HepG2 (cell line): ENCODE measurements around the gene HTR1E. TPM values are rescaled to one million over a fixed set of nuclear protein-coding genes. Genes with fewer than 3 reads are reported as not detected.
"Not testable (repeated sequence)": the region's sequence is repeated elsewhere in the genome, so short reads cannot be mapped to it uniquely, and the experiment has no call there.

Experiments
- ATAC-seq: fragments of 200-7000 bp; cut with Tn5 transposase; 3 replicates; pipeline ENCODE4 v1.9.1; 2020; ENCODE audit warnings: mild to moderate bottlenecking, moderate library complexity
- BruUV-seq: library from RNA; stranded (reverse); fragments of 400-500 nt; replicated peaks from 2 replicates; lab custom pipeline; 2021; lab: Mats Ljungman, UMichigan
- CTCF ChIA-PET: fragments of 300-600 bp; formaldehyde crosslinking; extraction: SDS; loops from one replicate; lab custom pipeline; 2021; ENCODE audit warnings: low total read pairs, inconsistent platforms, low intra/inter-chr PET ratio; lab: Yijun Ruan, JAX
- POLR2A ChIA-PET: fragments of 350-600 bp; sonication (Branson Sonifier 250); formaldehyde crosslinking; loops from one replicate; lab custom pipeline; 2020; ENCODE audit warnings: antibody characterized with exemption, inconsistent platforms; lab: Yijun Ruan, JAX
- DNase-seq: peaks from one replicate; pipeline ENCODE4 v3.0.0-alpha.2; 2015; ENCODE audit warnings: low spot score
- FAIRE-seq: peaks from 3 replicates; lab custom pipeline; 2011; peaks lifted over from hg19 to GRCh38; lab: Jason Lieb, UNC
- H2AFZ ChIP-seq: one replicate; pipeline ENCODE4 v1.6.1; 2011; ENCODE audit warnings: low read length, inconsistent platforms
- H3K27ac ChIP-seq: fragments of 300-600 bp; 3 replicates; pipeline ENCODE4 v1.8.0; 2011; ENCODE audit warnings: mixed run types, mild to moderate bottlenecking, mixed read lengths, low read length, inconsistent platforms; ENCODE audit not compliant: insufficient read depth; ENCODE audit errors: extremely low read length
- H3K27me3 ChIP-seq, 2 experiments: fragments of 200-600 bp in 1 of 2; 2 replicates in 1 of 2; 3 replicates in 1 of 2; pipeline versions ENCODE4 v1.6.0 to v1.8.0; 2011; ENCODE audit warnings: low read length in 2 of 2, mild to moderate bottlenecking in 2 of 2, moderate library complexity in 2 of 2, inconsistent platforms in 1 of 2; ENCODE audit not compliant: insufficient read depth in 2 of 2, control insufficient read depth in 1 of 2
- H3K36me3 ChIP-seq, 2 experiments: fragments of 200-600 bp in 1 of 2; replicated peaks in 1 of 2; 2 replicates in 1 of 2; 3 replicates in 1 of 2; pipeline versions ENCODE4 v1.5.1 to v1.8.0; 2011; ENCODE audit warnings: low read length in 2 of 2, inconsistent platforms in 1 of 2; ENCODE audit not compliant: insufficient read depth in 2 of 2, control insufficient read depth in 1 of 2
- H3K4me1 ChIP-seq: 2 replicates; pipeline ENCODE4 v1.5.1; 2012; ENCODE audit warnings: low read length, inconsistent platforms; ENCODE audit not compliant: insufficient read depth
- H3K4me2 ChIP-seq: 2 replicates; pipeline ENCODE4 v1.6.0; 2011; ENCODE audit warnings: low read depth, low read length, inconsistent platforms
- H3K4me3 ChIP-seq, 3 experiments: fragments of 200-600 bp in 1 of 3; sonication (generic), shearing (Covaris generic) in 1 of 3; replicated peaks in 1 of 3; 2 replicates each; pipeline ENCODE4 v1.5.1; 2011 to 2016; ENCODE audit warnings: low read length in 3 of 3, inconsistent platforms in 2 of 3, low read depth in 2 of 3, mild to moderate bottlenecking in 2 of 3, control low read depth in 1 of 3, mixed read lengths in 1 of 3; ENCODE audit not compliant: insufficient read depth in 1 of 3
- H3K79me2 ChIP-seq: one replicate; pipeline ENCODE4 v1.6.1; 2011; ENCODE audit warnings: low read length, inconsistent platforms; ENCODE audit not compliant: insufficient read depth
- H3K9ac ChIP-seq: 2 replicates; pipeline ENCODE4 v1.6.0; 2011; ENCODE audit warnings: mild to moderate bottlenecking, low read depth, low read length, inconsistent platforms; ENCODE audit not compliant: insufficient read depth
- H3K9me3 ChIP-seq: 2 replicates; pipeline ENCODE4 v1.5.1; 2012; ENCODE audit warnings: mild to moderate bottlenecking, low read length
- H4K20me1 ChIP-seq: 2 replicates; pipeline ENCODE4 v1.6.0; 2011; ENCODE audit warnings: inconsistent platforms, mild to moderate bottlenecking, low read length, moderate library complexity; ENCODE audit not compliant: insufficient read depth
- CEBPG ChIP-seq: IDR thresholded peaks from 2 replicates; pipeline ENCODE4 v1.6.1; 2016
- PLRG1 ChIP-seq: fragments of 450-650 bp; conservative IDR thresholded peaks from 2 replicates; pipeline ENCODE4 v1.6.1; 2016
- WGBS: methylation state at CpG from one replicate; pipeline ENCODE4 v1.1.6; 2017; ENCODE audit warnings: low lambda C conversion rate; 5-methylcytosine and 5-hydroxymethylcytosine counted together
- in situ Hi-C: cut with HindIII; loops from 2 replicates; pipeline ENCODE4 v1.10.0; 2017; ENCODE audit warnings: low pct_unique_long_range_greater_than_20kb; ENCODE audit not compliant: extremely low pct_ligation_motif_present
- intact Hi-C: fragments of 100-400 bp; cut with micrococcal nuclease; formaldehyde crosslinking; loops from one replicate; pipeline ENCODE4 v1.10.0; 2022; ENCODE audit not compliant: unreplicated experiment
- polyA plus RNA-seq, 8 experiments: library from polyadenylated mRNA; depleted of rRNA in 3 of 8; stranded (reverse) in 7 of 8; unstranded in 1 of 8; fragments of >200 nt; fragmentation: Illumina TruSeq in 4 of 8; extraction: Trizol in 4 of 8; gene quantifications; 2 replicates each; pipeline versions ENCODE4 v1.2.1 to v1.2.3, GENCODE V29; 2011 to 2016; ENCODE audit warnings: low read depth in 4 of 8, missing spikeins in 1 of 8, mixed read lengths in 1 of 8; ENCODE audit not compliant: insufficient read depth in 1 of 8
- total RNA-seq, 5 experiments: library from RNA; depleted of rRNA; stranded (reverse); fragments of >200 nt; fragmentation: Illumina TruSeq; extraction: Trizol; gene quantifications; 2 replicates each; pipeline ENCODE4 v1.2.3, GENCODE V29; 2016; ENCODE audit warnings: low read depth in 1 of 5
- TF ChIP-seq, protein P1 (sequence below): IDR thresholded peaks from 2 replicates; pipeline ENCODE4 v1.4.0; 2020; ENCODE audit warnings: mild to moderate bottlenecking, missing genetic modification reagents

Gene HTR1E
- total and polyA plus RNA-seq, 2 of the 13 experiments (the other 11 are each of a cell fraction or from before 2014, with no cell fraction given), result not detected

DNA sequence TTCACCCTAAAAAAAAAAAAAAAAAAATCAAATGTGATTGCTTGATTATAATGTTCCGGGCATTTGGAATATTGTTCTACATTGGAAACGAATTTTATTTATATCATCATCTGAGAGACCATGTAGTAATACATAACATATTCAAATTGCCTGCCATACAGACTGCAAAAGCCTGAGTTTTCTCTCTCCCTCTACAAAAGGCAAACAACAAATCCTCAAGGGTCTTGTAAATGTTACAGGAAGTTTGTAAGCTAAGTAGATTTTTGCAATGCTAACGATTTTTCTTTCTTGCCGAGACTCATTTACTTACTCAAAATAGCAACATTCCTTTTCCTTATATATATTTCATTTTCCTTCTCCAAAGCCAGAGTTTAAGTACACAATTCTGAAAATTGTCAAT lies 49.0 kb upstream of the HTR1E start:
- H3K9ac ChIP-seq, result no peak overlapping the region
- H3K36me3 ChIP-seq, result no peaks in the 10 kb centered on the region
- no peaks in the 10 kb centered on the region for H3K9me3 ChIP-seq
- H4K20me1 ChIP-seq, result no peaks in the 10 kb centered on the region
- ChIA-PET CTCF (no interaction called here), POLR2A (no interaction called here)
- H3K27ac ChIP-seq, result no peak overlapping the region
- no peak overlapping the region for H3K4me2 ChIP-seq
- under 1% methylated on average over 4 of the region's 4 CpGs for WGBS
- no peaks in the 10 kb centered on the region for H3K79me2 ChIP-seq
- no peak for ATAC-seq
- DNase-seq, result no peak
- BruUV-seq, result no TSS peak
- H3K4me3 ChIP-seq, result no peak overlapping the region
- no peak overlapping the region for H2AFZ ChIP-seq
- intact Hi-C loops (no loop called here), in situ Hi-C loops (no loop called here)
- no peak for TF ChIP-seq PLRG1
- TF ChIP-seq, protein P1, sequence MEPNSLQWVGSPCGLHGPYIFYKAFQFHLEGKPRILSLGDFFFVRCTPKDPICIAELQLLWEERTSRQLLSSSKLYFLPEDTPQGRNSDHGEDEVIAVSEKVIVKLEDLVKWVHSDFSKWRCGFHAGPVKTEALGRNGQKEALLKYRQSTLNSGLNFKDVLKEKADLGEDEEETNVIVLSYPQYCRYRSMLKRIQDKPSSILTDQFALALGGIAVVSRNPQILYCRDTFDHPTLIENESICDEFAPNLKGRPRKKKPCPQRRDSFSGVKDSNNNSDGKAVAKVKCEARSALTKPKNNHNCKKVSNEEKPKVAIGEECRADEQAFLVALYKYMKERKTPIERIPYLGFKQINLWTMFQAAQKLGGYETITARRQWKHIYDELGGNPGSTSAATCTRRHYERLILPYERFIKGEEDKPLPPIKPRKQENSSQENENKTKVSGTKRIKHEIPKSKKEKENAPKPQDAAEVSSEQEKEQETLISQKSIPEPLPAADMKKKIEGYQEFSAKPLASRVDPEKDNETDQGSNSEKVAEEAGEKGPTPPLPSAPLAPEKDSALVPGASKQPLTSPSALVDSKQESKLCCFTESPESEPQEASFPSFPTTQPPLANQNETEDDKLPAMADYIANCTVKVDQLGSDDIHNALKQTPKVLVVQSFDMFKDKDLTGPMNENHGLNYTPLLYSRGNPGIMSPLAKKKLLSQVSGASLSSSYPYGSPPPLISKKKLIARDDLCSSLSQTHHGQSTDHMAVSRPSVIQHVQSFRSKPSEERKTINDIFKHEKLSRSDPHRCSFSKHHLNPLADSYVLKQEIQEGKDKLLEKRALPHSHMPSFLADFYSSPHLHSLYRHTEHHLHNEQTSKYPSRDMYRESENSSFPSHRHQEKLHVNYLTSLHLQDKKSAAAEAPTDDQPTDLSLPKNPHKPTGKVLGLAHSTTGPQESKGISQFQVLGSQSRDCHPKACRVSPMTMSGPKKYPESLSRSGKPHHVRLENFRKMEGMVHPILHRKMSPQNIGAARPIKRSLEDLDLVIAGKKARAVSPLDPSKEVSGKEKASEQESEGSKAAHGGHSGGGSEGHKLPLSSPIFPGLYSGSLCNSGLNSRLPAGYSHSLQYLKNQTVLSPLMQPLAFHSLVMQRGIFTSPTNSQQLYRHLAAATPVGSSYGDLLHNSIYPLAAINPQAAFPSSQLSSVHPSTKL (CRISPR knock-in tag), result no peak
- no peak for TF ChIP-seq CEBPG
- FAIRE-seq, result no peak
- H3K4me1 ChIP-seq, result no peaks in the 10 kb centered on the region
- H3K27me3 ChIP-seq, result no peaks in the 10 kb centered on the region

DNA sequence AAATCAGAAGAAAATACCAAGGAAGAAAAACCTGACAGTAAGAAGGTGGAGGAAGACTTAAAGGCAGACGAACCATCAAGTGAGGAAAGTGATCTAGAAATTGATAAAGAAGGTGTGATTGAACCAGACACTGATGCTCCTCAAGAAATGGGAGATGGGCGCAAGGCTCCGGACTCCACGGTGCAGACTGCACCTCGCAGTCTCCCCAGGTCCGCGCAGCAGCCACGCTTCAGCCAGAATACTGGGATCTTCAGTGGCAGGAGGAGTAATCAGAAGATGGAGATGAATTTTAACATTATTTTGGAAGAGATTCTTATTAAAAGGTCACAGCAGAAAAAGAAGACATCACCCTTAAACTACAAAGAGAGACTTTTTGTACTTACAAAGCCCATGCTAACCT lies 40.1 kb upstream of the HTR1E start:
- H3K36me3 ChIP-seq, H3K27ac ChIP-seq, H3K4me3 ChIP-seq, POLR2A ChIA-PET, H3K79me2 ChIP-seq, BruUV-seq, intact Hi-C loops, H3K4me1 ChIP-seq, H4K20me1 ChIP-seq, H3K9me3 ChIP-seq, in situ Hi-C loops, CTCF ChIA-PET, H2AFZ ChIP-seq, FAIRE-seq, DNase-seq, H3K4me2 ChIP-seq, H3K9ac ChIP-seq, ATAC-seq, H3K27me3 ChIP-seq: not testable (repeated sequence)
- 79% methylated on average over 8 of the region's 8 CpGs for WGBS
